Skeletal muscle satellite cell (primary cell): ENCODE results near the gene ATRN.

Source experiments
- H3K27me3 ChIP-seq: 2 replicates; pipeline ENCODE4 v1.7.0; 2013; ENCODE audit warnings: low read length; ENCODE audit not compliant: control insufficient read depth, insufficient read depth
- H3K36me3 ChIP-seq: 2 replicates; pipeline ENCODE4 v1.7.0; 2013; ENCODE audit warnings: mild to moderate bottlenecking, control low read depth, low read length; ENCODE audit not compliant: insufficient read depth
- H3K4me1 ChIP-seq: 2 replicates; pipeline ENCODE4 v1.7.0; 2013; ENCODE audit warnings: low read length; ENCODE audit not compliant: control insufficient read depth, insufficient read depth
- H3K4me2 ChIP-seq: 2 replicates; pipeline ENCODE4 v1.7.0; 2013; ENCODE audit warnings: mild to moderate bottlenecking, low read length
- H3K4me3 ChIP-seq: 2 replicates; pipeline ENCODE4 v1.7.0; 2013; ENCODE audit warnings: low read length
- H3K9ac ChIP-seq: 2 replicates; pipeline ENCODE4 v1.7.0; 2013; ENCODE audit warnings: mild to moderate bottlenecking, low read depth, low read length, moderate library complexity
- H3K9me3 ChIP-seq: replicated peaks from 2 replicates; pipeline ENCODE4 v1.7.0; 2013; ENCODE audit warnings: mild to moderate bottlenecking, control low read depth, low read length

The ATRN gene

DNA sequence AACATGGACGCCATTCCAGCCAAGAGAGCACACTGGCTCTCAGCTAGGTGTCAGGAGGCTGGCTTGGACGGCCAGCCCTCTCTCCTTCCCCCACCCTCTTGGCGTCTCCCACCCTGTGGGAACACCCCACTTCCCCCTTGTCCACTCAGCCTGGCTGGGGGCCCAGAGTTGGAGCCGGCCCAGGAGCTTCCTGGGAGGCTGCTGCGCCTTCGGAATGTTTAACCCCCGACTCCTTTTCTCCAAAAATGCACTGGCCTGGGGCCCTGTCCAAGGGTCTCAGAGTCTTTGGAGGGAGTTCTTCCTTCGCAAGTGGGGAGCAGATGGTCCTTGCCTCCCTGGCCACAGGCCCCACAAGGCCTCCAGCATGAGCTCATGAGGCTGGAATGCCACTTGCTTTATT is 206.9 kb downstream of the ATRN start:
- Histone ChIP-seq H3K4me1 (peaks cover 29% of the 10 kb centered on the region), H3K36me3 (no peaks in the 10 kb centered on the region), H3K27me3 (peaks cover 34% of the 10 kb centered on the region), H3K9ac (no peak overlapping the region), H3K9me3 (no peaks in the 10 kb centered on the region), H3K4me3 (no peak overlapping the region), H3K4me2 (no peak overlapping the region)

GRCh38 chr20:3678198-3678597 is 207.4 kb downstream of the ATRN start:
- Histone ChIP-seq H3K9ac (no peak overlapping the region), H3K36me3 (no peaks in the 10 kb centered on the region), H3K27me3 (peaks cover 34% of the 10 kb centered on the region), H3K4me2 (no peak overlapping the region), H3K9me3 (no peaks in the 10 kb centered on the region), H3K4me3 (no peak overlapping the region), H3K4me1 (peaks cover 29% of the 10 kb centered on the region)

DNA sequence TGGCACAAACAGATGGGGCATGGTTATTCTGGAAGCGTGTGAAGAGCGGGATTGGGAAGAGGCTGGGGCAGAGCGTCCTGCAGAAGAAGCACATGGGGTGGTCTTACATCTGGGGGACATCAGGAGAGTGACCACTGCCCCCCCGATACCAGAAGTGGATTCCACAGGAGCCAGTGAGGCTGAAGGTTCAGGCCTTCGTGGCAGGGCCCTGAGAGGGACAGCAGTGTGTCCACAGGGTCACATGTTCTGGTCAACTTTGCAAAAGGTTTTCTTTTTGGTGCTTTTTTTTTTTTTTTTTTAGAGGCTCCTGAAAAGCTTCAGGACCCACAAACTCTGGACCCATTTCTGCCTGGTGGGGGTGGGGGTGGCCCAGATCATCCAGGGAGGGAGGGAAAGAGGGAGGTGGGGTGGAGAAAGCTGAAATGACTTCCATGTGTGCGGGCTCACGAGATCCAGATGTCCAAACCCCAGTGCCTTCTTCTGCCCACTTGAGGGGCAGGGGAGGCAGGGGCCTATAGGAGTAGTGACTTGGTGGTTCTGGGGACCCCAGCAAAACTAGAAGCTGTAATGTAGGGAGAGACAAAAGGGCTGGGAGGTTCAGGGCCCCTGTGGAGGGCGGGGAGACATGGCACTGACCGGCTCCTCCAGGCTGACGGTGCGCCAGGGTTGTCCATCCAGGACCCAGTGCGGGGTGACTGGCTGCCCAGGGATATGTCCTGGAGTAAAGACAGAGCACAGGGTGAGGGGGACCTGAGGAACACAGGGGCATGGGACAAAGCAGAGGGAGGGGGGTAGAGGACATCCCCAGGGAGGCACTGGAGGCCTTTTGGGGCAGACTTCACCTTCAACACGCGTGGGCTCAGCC is 208.3 kb downstream of the ATRN start:
- Histone ChIP-seq H3K9ac (no peak overlapping the region), H3K36me3 (no peaks in the 10 kb centered on the region), H3K27me3 (peaks cover 34% of the 10 kb centered on the region), H3K4me3 (no peak overlapping the region), H3K4me1 (peaks cover 29% of the 10 kb centered on the region), H3K4me2 (no peak overlapping the region), H3K9me3 (no peaks in the 10 kb centered on the region)

- Histone ChIP-seq H3K36me3 (no peaks in the 10 kb centered on the region), H3K9me3 (no peaks in the 10 kb centered on the region), H3K4me3 (no peak overlapping the region), H3K4me2 (peak overlapping the region; percentile 43), H3K4me1 (peaks cover 29% of the 10 kb centered on the region), H3K9ac (no peak overlapping the region), H3K27me3 (peaks cover 32% of the 10 kb centered on the region)
These were observed 209.2 kb downstream of the ATRN start for GRCh38 chr20:3679749-3680700.

- Histone ChIP-seq H3K4me2 (peak overlapping the region; percentile 81), H3K27me3 (peaks cover 30% of the 10 kb centered on the region), H3K4me3 (no peak overlapping the region), H3K4me1 (peaks cover 29% of the 10 kb centered on the region), H3K9me3 (no peaks in the 10 kb centered on the region), H3K9ac (no peak overlapping the region), H3K36me3 (no peaks in the 10 kb centered on the region)
These were observed 210.0 kb downstream of the ATRN start for GRCh38 chr20:3680701-3681351.

DNA sequence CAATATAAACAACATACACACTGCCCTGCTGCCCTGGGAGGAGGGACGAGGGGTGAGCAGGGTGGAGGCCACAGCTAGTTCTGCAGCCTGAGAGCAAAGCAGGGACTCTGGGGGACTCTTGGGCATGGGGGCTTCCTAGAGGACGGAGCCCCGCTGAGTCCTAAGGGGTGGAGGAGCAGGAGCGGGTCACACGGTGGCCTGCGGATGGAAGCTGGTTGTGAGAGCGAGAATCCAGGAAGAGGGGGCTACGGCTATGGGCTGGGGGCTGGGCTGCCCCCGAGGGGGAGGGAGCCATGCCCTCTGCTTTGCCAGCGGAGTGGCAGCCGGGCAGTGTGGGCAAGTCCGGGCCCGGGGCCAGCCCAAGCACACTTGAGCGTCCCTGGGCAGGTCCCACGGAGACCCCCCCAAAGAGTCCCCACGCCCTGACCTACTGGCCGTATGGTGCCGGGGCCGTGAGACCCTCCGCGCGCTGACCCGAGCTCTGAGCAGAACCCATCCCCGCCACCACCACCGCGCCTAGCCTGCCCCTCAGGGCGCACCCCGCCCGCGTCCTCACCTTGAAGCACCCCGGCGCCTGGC is 210.6 kb downstream of the ATRN start:
- no peaks in the 10 kb centered on the region for H3K36me3 ChIP-seq
- no peak overlapping the region for H3K9ac ChIP-seq
- H3K4me2 ChIP-seq, result peak overlapping the region; percentile 81
- H3K27me3 ChIP-seq, result peaks cover 26% of the 10 kb centered on the region
- peak overlapping the region; percentile 58 for H3K4me3 ChIP-seq
- no peaks in the 10 kb centered on the region for H3K9me3 ChIP-seq
- peaks cover 33% of the 10 kb centered on the region for H3K4me1 ChIP-seq

DNA sequence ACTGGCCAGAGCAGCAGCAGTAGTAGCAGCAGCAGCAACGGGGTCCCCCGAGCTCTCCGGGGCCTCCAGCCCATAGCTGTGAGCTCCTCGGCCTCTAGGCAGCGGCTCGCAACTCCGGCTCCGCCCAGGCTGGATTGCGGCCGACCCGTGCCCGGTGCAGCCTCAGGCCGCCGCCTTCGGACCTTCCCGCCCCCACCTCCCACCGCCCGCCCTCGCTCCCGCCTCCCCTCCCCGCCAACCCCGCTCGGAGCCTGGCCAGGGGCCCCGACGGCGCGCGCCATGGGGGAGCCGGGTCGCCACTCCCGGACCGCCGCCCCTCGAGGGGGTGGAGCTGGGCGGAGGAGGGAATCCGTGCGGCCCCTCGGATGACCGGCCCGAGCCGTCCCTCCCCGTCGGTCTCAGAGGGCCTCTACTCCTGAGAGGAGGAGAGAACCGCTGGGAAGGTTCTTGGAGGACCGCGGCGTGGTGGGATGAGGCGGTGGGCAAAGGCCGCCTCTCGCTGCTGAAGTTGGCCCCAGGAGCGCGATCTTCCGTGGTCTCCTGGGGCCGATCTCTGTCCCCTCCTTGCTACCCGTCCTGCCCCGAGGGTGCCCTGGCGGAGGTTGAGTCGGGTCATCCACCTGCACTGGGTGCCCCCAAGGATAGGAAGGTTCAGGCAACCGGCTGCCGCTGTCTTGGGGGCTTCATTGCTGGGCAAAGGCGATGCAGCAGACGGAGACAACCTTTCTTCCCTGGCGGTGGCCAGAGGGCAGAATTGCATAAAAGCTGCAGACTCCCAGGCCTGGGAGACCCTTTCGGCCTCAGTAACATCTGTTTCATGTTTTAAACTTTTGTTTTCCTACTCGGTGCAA is 211.3 kb downstream of the ATRN start, which contains the start of gene ADAM33:
Gene ADAM33 (minus strand): TSS at position 80 of the 851 bp plus-strand sequence. CDS start 6 bp downstream, at position 74.
- H3K27me3 ChIP-seq, result peaks cover 26% of the 10 kb centered on the region
- H3K4me2 ChIP-seq, result peak within 1 kb of the TSS; percentile 81
- H3K4me3 ChIP-seq, result peak within 1 kb of the TSS; percentile 58
- peaks cover 36% of the 10 kb centered on the region for H3K4me1 ChIP-seq
- H3K9ac ChIP-seq, result no peak within 1 kb of the TSS
- H3K36me3 ChIP-seq, result no peaks in the 10 kb centered on the region
- H3K9me3 ChIP-seq, result no peaks in the 10 kb centered on the region

- Histone ChIP-seq H3K9me3 (no peaks in the 10 kb centered on the region), H3K4me3 (no peak overlapping the region), H3K4me2 (no peak overlapping the region), H3K27me3 (peaks cover 26% of the 10 kb centered on the region), H3K4me1 (peaks cover 34% of the 10 kb centered on the region), H3K36me3 (no peaks in the 10 kb centered on the region), H3K9ac (no peak overlapping the region)
These were observed 214.5 kb downstream of the ATRN start for GRCh38 chr20:3685341-3685740.

- H3K9me3 ChIP-seq, result no peaks in the 10 kb centered on the region
- no peak overlapping the region for H3K9ac ChIP-seq
- H3K4me1 ChIP-seq, result peaks cover 24% of the 10 kb centered on the region
- no peaks in the 10 kb centered on the region for H3K36me3 ChIP-seq
- H3K4me2 ChIP-seq, result peak overlapping the region; percentile 58
- H3K27me3 ChIP-seq, result peaks cover 20% of the 10 kb centered on the region
- no peak overlapping the region for H3K4me3 ChIP-seq
These were observed 215.6 kb downstream of the ATRN start for GRCh38 chr20:3686421-3686820.

GRCh38 chr20:3686867-3687321 is 216.1 kb downstream of the ATRN start:
- no peaks in the 10 kb centered on the region for H3K36me3 ChIP-seq
- peaks cover 20% of the 10 kb centered on the region for H3K4me1 ChIP-seq
- no peak overlapping the region for H3K4me3 ChIP-seq
- peak overlapping the region; percentile 2 for H3K9ac ChIP-seq
- peaks cover 20% of the 10 kb centered on the region for H3K27me3 ChIP-seq
- H3K9me3 ChIP-seq, result no peaks in the 10 kb centered on the region
- H3K4me2 ChIP-seq, result peak overlapping the region; percentile 58
